Activated CD4-positive, alpha-beta T cell treated with anti-CD3 and anti-CD28 coated beads for 48 hours (primary cell): Measurements from ENCODE around the gene KLHDC8A.
"Not testable (repeated sequence)": the region's sequence is repeated elsewhere in the genome, so short reads cannot be mapped to it uniquely, and the experiment has no call there.

Source experiments
- DNase-seq: peaks from one replicate; pipeline ENCODE4 v3.0.0-alpha.2; 2020

The KLHDC8A gene

GRCh38 chr1:205317311-205317917 lies 39.3 kb downstream of the KLHDC8A start:
- DNase-seq: no peak

GRCh38 chr1:205316161-205316566 lies 40.6 kb downstream of the KLHDC8A start:
- no peak for DNase-seq

- no peak for DNase-seq
These were observed 41.6 kb downstream of the KLHDC8A start for GRCh38 chr1:205315008-205315618.

- DNase-seq: peak; percentile 48
These were observed 43.0 kb downstream of the KLHDC8A start for GRCh38 chr1:205313563-205314308.

- no peak for DNase-seq
These were observed 43.7 kb downstream of the KLHDC8A start for GRCh38 chr1:205312866-205313562.

GRCh38 chr1:205310976-205311704 lies 45.6 kb downstream of the KLHDC8A start:
- DNase-seq: no peak

- DNase-seq: no peak
These were observed 47.0 kb downstream of the KLHDC8A start for GRCh38 chr1:205309741-205310140.

- DNase-seq: no peak
These were observed 49.7 kb downstream of the KLHDC8A start for GRCh38 chr1:205306929-205307566.

- no peak for DNase-seq
These were observed 52.0 kb downstream of the KLHDC8A start for GRCh38 chr1:205304695-205305070.

GRCh38 chr1:205304046-205304694 lies 52.6 kb downstream of the KLHDC8A start:
- no peak for DNase-seq

GRCh38 chr1:205303247-205303888 lies 53.4 kb downstream of the KLHDC8A start:
- DNase-seq: no peak

GRCh38 chr1:205301842-205302588 lies 54.7 kb downstream of the KLHDC8A start:
- DNase-seq: no peak

- no peak for DNase-seq
These were observed 55.4 kb downstream of the KLHDC8A start for GRCh38 chr1:205301205-205301821.

- no peak for DNase-seq
These were observed 56.6 kb downstream of the KLHDC8A start for GRCh38 chr1:205300149-205300548.

GRCh38 chr1:205298191-205298994 lies 58.3 kb downstream of the KLHDC8A start:
- no peak for DNase-seq

- not testable (repeated sequence) for DNase-seq
These were observed 59.1 kb downstream of the KLHDC8A start for GRCh38 chr1:205297546-205298177.

GRCh38 chr1:205296154-205296553 lies 60.6 kb downstream of the KLHDC8A start:
- no peak for DNase-seq

GRCh38 chr1:205294934-205295333 lies 61.8 kb downstream of the KLHDC8A start:
- no peak for DNase-seq
